NCI-H2227 treated with DMSO at 0.1 percent for 48 hours (cell line): Measurements from ENCODE around the gene ARHGAP26.

Experiments used
- DNase-seq: peaks from one replicate; lab custom pipeline; 2025; lab: John Stamatoyannopoulos, UW

ARHGAP26 gene

GRCh38 chr5:142814122-142814521 lies 43.9 kb downstream of the ARHGAP26 start:
- DNase-seq: no peak

DNA sequence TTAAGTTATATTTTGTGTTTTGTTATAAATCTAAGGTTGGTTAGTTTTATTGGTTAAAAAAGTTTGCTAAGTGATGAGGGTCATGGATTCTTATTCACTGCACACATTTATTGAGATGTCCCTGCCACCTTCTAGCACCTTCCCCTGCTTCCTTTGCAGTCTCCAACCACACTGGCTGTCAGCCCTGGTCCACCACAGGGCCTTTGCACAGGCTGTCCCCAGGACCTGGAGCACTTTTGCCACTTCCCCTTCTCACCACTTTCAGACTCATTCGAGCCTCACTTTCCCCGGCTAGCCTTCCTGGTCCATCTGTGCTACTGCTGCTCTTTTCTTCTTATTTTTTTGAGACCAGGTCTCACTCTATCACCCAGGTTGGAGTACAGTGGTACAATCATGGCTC lies 45.3 kb downstream of the ARHGAP26 start:
- no peak for DNase-seq

- DNase-seq: no peak
Measured at GRCh38 chr5:142816531-142817430, 46.6 kb downstream of the ARHGAP26 start.

DNA sequence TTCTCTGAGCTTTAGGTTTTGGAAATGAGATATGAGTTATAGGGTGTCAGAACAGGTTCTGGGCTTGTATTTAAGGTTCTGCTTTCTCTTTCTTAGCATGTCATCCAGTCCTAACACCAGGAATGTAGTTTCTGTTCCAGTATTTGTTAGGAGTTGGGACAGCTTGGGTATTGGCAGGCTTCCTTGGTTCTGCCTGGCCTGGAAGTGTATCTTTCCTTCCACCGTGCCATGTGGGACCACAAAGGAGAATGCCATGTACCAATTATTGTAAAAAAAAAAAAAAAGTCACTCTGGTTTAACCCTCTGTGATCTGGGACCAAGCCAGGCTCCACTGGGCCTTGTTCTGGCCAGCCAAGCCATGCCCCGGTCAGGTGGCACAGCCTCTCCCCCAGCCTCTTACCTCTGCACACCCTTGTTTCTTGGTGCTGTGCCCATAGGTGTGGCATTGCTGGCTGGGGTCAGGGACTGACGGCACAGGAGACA lies 47.8 kb downstream of the ARHGAP26 start:
- DNase-seq: no peak

DNA sequence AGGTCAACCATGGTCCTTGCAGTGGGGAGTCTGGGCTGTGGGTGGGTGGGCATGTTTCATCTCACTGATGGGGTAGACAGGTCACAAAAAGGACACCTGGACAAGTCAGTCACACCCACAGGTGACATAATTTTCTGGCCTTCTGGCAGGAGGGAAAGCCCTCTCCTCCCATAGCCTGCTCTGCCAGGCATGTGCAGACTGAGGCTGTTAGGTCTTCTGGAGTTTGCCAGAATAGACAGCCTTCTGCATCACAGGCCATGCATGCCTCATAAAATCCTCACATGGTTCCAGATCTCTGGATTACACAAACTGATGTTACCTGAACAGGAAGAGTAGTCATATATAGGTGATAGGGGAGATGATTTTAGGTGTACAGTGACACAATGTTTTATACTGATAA lies 49.1 kb downstream of the ARHGAP26 start:
- DNase-seq: no peak

GRCh38 chr5:142819825-142820224 lies 49.6 kb downstream of the ARHGAP26 start:
- DNase-seq: no peak

DNA sequence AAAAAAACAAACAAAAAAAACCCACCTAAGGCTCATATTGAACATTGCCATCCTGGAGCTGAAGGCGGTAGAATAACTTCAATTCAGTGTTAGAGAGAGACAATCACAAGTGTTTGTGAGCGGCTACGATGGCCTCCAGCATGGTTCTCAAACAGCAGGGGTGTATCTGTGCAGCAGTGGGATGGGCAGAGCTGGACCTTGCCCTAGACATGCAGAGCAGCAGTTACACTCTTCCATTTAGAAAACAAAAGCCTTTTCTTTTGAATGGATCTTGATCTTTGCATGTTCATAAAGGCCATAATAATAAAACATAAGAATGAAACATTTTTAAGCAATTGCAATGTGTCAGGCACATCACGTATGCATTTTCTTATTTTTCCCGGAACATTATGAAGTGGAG lies 50.3 kb downstream of the ARHGAP26 start:
- DNase-seq: no peak

- no peak for DNase-seq
Measured at GRCh38 chr5:142821034-142821732, 51.0 kb downstream of the ARHGAP26 start.

DNA sequence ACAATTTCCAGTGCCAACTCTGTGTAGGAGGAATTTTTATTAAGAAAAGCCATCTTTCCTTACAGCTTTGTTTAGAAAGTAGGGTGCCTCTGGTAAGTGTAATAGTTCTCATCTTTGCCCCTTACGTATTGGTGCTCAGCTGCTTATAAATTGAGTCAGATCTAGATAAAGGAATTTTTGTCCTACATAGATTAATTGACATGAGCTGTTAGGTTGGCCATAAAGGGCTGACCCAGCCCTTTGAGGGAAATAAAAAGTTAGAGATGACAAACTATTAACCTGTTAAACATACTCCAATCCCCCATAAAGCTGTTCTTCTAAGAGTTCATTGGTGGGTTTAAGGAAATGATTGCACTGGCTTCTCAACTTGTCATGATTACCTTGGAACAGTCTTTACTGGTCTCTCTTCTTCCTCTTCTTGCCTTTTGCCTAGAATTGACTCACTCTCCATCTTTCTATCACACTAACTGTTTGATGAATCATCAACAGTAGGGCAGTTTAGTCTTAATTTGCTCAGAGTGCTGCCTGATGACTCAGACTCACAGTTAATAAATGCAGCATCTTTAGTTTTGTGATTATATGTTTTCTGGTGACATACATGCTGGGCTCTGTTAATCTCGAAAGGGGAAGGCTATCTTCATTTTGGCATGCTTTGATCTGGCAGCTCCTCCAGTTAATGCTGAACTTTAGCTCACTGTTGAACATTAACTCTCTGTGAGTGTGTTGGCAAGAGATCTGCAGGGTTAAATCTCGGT lies 51.7 kb downstream of the ARHGAP26 start:
- peak; percentile 4 for DNase-seq

DNA sequence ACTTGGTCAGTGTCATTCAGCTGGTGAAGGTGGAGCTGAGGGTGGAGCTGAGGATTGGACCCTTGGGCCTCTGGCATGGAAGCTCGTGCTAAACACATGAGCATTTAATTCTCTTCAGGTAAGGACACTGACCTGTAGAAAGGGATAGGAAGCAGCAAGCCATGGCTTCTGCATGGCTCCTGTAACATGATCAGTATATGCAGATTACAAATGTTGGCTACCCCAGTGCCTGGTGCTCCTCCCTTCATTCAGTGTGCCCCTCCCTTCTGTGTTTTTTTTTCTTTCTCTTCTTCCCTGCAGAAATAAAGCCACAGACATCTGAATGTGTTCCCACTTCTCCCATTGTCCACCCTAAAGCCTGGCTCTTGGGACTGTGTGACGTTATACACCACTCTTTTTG lies 52.9 kb downstream of the ARHGAP26 start:
- DNase-seq: no peak

- no peak for DNase-seq
Measured at GRCh38 chr5:142823806-142824205, 53.6 kb downstream of the ARHGAP26 start.

GRCh38 chr5:142824391-142824790 lies 54.2 kb downstream of the ARHGAP26 start:
- DNase-seq: no peak

GRCh38 chr5:142825378-142826089 lies 55.4 kb downstream of the ARHGAP26 start:
- no peak for DNase-seq

- DNase-seq: no peak
Measured at GRCh38 chr5:142826093-142826492, 55.9 kb downstream of the ARHGAP26 start.

DNA sequence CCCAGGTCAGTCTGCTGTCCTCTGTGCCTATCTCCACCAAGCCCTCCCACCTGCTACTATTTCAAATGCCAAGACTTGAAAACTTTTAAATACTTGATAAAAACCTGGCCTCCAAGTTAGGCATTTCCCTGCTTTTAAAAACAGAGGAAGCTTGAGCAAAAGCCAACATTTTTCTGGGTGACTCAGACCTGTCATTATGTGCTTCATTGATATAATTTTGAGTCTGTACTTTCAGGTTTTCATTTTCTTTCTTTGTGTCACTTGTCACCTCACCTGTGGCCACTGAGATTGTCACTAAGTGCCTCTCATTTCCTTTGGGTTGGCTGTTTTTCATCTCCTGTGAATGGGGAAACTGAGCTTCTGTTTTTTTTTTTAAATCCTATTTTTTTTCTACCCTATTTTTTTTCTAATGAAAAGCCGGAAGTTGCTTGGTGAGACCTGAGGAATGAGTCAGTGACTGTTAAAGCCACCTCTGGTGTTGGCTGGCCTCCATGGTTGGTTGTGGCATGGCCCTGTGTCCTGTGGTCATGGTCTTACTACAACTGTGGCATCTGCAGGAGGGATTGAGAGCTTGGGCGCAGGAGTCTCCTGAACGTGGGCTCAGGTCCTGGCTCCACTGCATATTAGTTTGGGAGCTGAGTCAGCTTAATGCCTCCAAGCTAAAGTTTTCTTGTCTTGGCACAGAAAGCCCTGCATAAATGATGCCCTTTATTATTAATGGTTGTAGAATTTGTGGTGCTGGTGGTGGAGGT lies 56.7 kb downstream of the ARHGAP26 start:
- no peak for DNase-seq

DNA sequence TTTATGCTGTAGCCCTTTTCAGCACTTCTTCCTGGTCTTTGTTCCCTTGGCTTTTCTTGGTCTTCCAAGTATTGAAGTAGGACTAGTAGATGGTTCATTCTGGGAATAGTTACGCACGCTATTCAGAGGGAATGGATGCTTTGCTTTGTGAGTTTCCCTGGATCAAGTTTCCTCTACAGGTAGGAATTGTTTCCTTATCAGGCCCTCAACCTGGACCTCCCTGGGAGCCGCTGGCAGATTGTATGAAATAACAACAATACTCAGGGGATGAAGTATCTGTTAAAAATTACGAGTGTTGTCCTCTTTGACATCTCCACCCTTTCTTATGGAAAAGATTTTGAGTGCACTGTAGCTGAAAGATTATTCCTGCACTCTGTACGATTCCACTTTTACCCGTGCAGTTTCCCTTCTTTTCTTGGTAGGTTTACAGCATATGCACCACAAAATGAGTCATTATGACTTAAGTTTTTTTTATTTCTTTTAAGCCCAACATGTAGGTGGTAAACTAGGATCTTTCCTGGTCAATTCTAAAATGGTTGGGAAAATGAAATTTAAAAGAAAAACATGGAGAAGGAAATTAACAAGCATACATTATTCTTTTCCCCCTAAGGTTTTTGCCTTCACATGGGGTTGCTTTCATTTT lies 57.9 kb downstream of the ARHGAP26 start:
- no peak for DNase-seq

DNA sequence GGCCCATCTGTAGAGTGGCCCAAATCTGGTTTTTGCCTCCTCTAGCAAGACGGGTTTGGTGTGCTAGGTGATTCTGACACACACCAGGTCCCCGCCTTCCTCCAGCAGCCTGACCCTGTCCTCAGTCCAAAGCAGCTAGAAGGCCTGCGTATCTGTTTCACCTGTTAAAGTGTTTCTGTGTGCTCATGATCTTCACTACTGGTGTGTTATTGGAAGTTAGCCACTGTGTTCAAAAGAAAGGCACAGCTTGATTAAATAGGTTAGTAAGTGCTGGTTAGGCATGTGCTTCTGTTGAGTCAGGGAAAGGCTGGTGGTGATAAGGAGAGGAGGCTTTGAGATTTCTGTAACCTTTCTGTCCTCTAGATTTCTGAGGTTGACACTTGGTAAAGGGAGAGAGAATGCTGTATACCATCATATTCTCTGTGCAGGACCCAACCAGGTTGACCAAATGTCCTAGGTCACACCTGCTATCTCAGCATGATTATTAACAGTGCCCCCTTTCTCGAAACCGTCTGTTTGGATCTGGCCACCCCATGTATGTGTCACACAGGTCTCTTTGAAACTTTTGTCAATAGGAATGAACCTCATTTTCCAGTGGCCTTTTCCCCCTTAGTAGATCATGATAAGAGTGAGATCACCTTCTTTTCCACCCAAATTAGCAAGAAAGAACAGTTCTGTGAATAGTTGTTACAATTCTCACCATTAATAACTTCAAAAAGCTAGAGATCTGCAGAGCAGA lies 58.8 kb downstream of the ARHGAP26 start:
- DNase-seq: no peak

- DNase-seq: no peak
Measured at GRCh38 chr5:142829801-142830220, 59.6 kb downstream of the ARHGAP26 start.

DNA sequence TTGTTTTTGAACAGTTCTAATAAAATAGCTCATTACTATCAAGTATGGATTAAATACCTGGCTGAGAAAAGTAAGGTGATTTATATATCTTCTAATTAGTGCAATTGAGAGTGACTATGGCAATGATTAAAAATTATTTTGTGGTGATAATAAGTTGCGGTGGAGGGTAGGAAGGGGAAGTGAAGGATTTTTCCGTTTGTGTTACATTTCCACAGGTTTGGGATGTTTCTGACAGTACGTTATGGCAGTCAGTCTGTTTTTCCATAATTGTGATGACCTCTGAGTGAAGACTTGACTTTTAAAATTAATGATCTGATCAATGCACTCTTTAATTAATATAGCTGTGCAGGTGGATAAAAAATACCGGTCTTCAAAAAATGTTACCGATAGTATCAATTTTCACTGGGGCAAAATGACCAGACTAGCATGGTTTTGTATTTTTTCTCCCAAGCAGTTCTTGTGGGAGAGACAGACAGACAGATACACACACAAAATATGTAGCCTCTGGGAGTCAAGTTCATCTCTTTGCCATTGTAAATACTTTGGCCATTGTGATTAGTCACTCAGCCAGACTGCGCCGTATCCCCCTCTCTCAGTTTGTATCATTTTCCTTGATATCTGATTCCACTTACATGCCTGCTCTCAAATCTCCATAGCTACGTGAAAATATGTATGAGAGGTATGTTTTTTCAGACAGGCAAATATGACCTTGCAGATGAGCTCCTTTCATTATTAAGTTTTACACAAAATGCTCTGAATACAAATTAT lies 60.2 kb downstream of the ARHGAP26 start:
- no peak for DNase-seq
